Daoy (cell line): ENCODE data around the gene IL26. TPM values are rescaled to one million over a fixed set of nuclear protein-coding genes. Genes with fewer than 3 reads are reported as not detected.
"Not testable (repeated sequence)": the region's sequence is repeated elsewhere in the genome, so short reads cannot be mapped to it uniquely, and the experiment has no call there.

Experiments used
- DNase-seq: peaks from one replicate; pipeline ENCODE4 v3.0.0-alpha.2; 2015; ENCODE audit warnings: low read depth
- total RNA-seq: library from RNA; depleted of rRNA; stranded (reverse); fragments of >200 nt; shearing (Covaris generic); gene quantifications from 2 replicates; pipeline ENCODE4 v1.2.3, GENCODE V29; 2014

IL26 gene
- total RNA-seq, 1 experiment from 2014 or later = not detected

- peak; percentile 60 for DNase-seq
These were observed 14.5 kb upstream of the IL26 start for GRCh38 chr12:68240079-68240478.

GRCh38 chr12:68239309-68239982 is 13.8 kb upstream of the IL26 start:
- no peak for DNase-seq

GRCh38 chr12:68237619-68238018 is 12.0 kb upstream of the IL26 start:
- no peak for DNase-seq

GRCh38 chr12:68237078-68237477 is 11.5 kb upstream of the IL26 start:
- DNase-seq = no peak

GRCh38 chr12:68236421-68237059 is 10.9 kb upstream of the IL26 start:
- peak; percentile 66 for DNase-seq

GRCh38 chr12:68235576-68235975 is 10.0 kb upstream of the IL26 start:
- DNase-seq = no peak

GRCh38 chr12:68234140-68234539 is 8.5 kb upstream of the IL26 start:
- no peak for DNase-seq

GRCh38 chr12:68233498-68233897 is 7.9 kb upstream of the IL26 start:
- DNase-seq = no peak

GRCh38 chr12:68231691-68232090 is 6.1 kb upstream of the IL26 start:
- no peak for DNase-seq

GRCh38 chr12:68231229-68231628 is 5.6 kb upstream of the IL26 start:
- no peak for DNase-seq

GRCh38 chr12:68229956-68230355 is 4.3 kb upstream of the IL26 start:
- DNase-seq = no peak

- no peak for DNase-seq
These were observed 1.7 kb upstream of the IL26 start for GRCh38 chr12:68227356-68227755.

GRCh38 chr12:68224613-68225285 is 861 bp downstream of the IL26 start:
- DNase-seq = no peak

GRCh38 chr12:68223067-68223747 is 2.4 kb downstream of the IL26 start:
- DNase-seq = peak; percentile 87

GRCh38 chr12:68222326-68222725 is 3.3 kb downstream of the IL26 start:
- no peak for DNase-seq

GRCh38 chr12:68221497-68221896 is 4.1 kb downstream of the IL26 start:
- DNase-seq = no peak

GRCh38 chr12:68210875-68211274 is 14.7 kb downstream of the IL26 start:
- no peak for DNase-seq

- DNase-seq = not testable (repeated sequence)
These were observed 16.4 kb downstream of the IL26 start for GRCh38 chr12:68209048-68209728.

GRCh38 chr12:68207276-68207675 is 18.3 kb downstream of the IL26 start:
- no peak for DNase-seq

- DNase-seq = no peak
These were observed 19.2 kb downstream of the IL26 start for GRCh38 chr12:68206446-68206845.

- DNase-seq = no peak
These were observed 22.1 kb downstream of the IL26 start for GRCh38 chr12:68203460-68203875.

- DNase-seq = peak; percentile 67
These were observed 24.8 kb downstream of the IL26 start for GRCh38 chr12:68200854-68201253.
